Tibial nerve (tissue), 3 donors: ENCODE measurements around the gene MAML3.

Source experiments
- POLR2A ChIP-seq, 2 donors: fragments of 450-650 bp; IDR thresholded peaks; one replicate each; pipeline ENCODE4 v1.6.1; 2017; ENCODE audit warnings: antibody characterized with exemption in 2 of 2, mild to moderate bottlenecking in 2 of 2, moderate library complexity in 2 of 2
- TF ChIP-seq, protein P1 (sequence below), 5 experiments: fragments of 200-600 bp in 3 of 5; fragments of 450-650 bp in 2 of 5; sonication (generic) in 3 of 5; IDR thresholded peaks; one replicate each; pipeline ENCODE4 v1.5.1; 2016 to 2019; ENCODE audit warnings: antibody characterized with exemption in 5 of 5, mild to moderate bottlenecking in 3 of 5, moderate library complexity in 2 of 5

DNA sequence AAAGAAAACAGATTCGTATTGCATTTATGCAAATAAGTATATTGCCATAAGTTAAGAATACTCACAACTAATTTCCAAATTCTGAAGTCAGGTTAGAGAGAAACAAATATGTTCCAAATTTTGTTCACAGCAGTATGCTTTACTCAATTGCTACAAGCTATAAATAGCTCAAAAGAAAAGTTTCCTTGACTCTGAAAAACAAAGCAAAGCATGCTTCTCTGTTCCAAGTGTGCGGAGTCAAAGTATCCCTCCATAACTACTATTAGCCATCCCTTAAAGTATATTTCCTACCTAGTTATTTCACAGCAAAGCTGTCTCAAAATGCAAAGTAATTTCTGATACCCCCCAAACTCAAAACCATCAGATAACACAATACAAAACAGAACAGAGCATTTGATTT lies 441.1 kb downstream of the MAML3 start:
- no peak for TF ChIP-seq POLR2A (IDR thresholded peaks at IDR 0.05)
- TF ChIP-seq, protein P1, sequence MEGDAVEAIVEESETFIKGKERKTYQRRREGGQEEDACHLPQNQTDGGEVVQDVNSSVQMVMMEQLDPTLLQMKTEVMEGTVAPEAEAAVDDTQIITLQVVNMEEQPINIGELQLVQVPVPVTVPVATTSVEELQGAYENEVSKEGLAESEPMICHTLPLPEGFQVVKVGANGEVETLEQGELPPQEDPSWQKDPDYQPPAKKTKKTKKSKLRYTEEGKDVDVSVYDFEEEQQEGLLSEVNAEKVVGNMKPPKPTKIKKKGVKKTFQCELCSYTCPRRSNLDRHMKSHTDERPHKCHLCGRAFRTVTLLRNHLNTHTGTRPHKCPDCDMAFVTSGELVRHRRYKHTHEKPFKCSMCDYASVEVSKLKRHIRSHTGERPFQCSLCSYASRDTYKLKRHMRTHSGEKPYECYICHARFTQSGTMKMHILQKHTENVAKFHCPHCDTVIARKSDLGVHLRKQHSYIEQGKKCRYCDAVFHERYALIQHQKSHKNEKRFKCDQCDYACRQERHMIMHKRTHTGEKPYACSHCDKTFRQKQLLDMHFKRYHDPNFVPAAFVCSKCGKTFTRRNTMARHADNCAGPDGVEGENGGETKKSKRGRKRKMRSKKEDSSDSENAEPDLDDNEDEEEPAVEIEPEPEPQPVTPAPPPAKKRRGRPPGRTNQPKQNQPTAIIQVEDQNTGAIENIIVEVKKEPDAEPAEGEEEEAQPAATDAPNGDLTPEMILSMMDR (IDR thresholded peaks at IDR 0.05), result no peak
